Measurements from ENCODE around the gene SLC35E2B.
"Not testable (repeated sequence)": the region's sequence is repeated elsewhere in the genome, so short reads cannot be mapped to it uniquely, and the experiment has no call there.

GRCh38 chr1:1730230-1730629, 37.6 kb upstream of the SLC35E2B start:
- not testable (repeated sequence) for TF ChIP-seq POLR2AphosphoS5, POLR2A (IDR thresholded peaks at IDR 0.05; ENCODE audit: low read depth, low read length)

Data from GM12892 (cell line).